GM12878 (cell line): ENCODE measurements around the gene TSGA10. TPM values are rescaled to one million over a fixed set of nuclear protein-coding genes. Genes with fewer than 3 reads are reported as not detected.

Experiments used
- ATAC-seq: fragments of 200-7000 bp; cut with Tn5 transposase; 3 replicates; pipeline ENCODE4 v1.9.1; 2020; ENCODE audit warnings: mild to moderate bottlenecking, moderate library complexity
- BruUV-seq: library from RNA; stranded (reverse); fragments of 400-500 nt; replicated peaks from 2 replicates; lab custom pipeline; 2021; lab: Mats Ljungman, UMichigan
- CTCF ChIA-PET: fragments of 300-600 bp; sonication (Branson Sonifier 250); formaldehyde crosslinking; extraction: SDS; loops from one replicate; lab custom pipeline; 2021; ENCODE audit warnings: inconsistent platforms; lab: Yijun Ruan, JAX
- POLR2A ChIA-PET: fragments of 350-600 bp; formaldehyde crosslinking; extraction: SDS; loops from one replicate; lab custom pipeline; 2021; ENCODE audit warnings: inconsistent platforms; lab: Charles Lee
- RAD21 ChIA-PET: fragments of 300-600 bp; sonication (Branson Sonifier 250); formaldehyde crosslinking; loops from one replicate; lab custom pipeline; 2023; ENCODE audit warnings: antibody characterized with exemption; ENCODE audit not compliant: unreplicated experiment; lab: Charles Lee
- SMC1A ChIA-PET: fragments of 300-600 bp; sonication (Branson Sonifier 250); formaldehyde crosslinking; loops from one replicate; lab custom pipeline; 2023; ENCODE audit not compliant: unreplicated experiment, uncharacterized antibody; lab: Charles Lee
- DNase-seq: peaks from one replicate; pipeline ENCODE4 v3.0.0-alpha.2; 2011; ENCODE audit warnings: low read depth, low spot score
- FAIRE-seq: peaks from 3 replicates; lab custom pipeline; 2011; peaks lifted over from hg19 to GRCh38; lab: Jason Lieb, UNC
- H2AFZ ChIP-seq: 2 replicates; pipeline ENCODE4 v1.6.0; 2011; ENCODE audit warnings: low read depth, low read length, control low read depth; ENCODE audit not compliant: control insufficient read depth
- H3K27ac ChIP-seq: 2 replicates; pipeline ENCODE4 v1.5.1; 2011; ENCODE audit warnings: control low read depth; ENCODE audit not compliant: control insufficient read depth, insufficient read depth
- H3K27me3 ChIP-seq, 2 experiments: replicated peaks in 1 of 2; 2 replicates each; pipeline versions ENCODE4 v1.6.0 to v1.6.1; 2011; ENCODE audit warnings: low read length in 1 of 2; ENCODE audit not compliant: control insufficient read depth in 2 of 2, insufficient read depth in 2 of 2
- H3K36me3 ChIP-seq, 2 experiments: 2 replicates each; pipeline ENCODE4 v1.5.1; 2011; ENCODE audit warnings: low read length in 1 of 2; ENCODE audit not compliant: control insufficient read depth in 2 of 2, insufficient read depth in 2 of 2
- H3K4me1 ChIP-seq: 2 replicates; pipeline ENCODE4 v1.6.1; 2011; ENCODE audit warnings: mild to moderate bottlenecking, low read length, moderate library complexity, mixed read lengths; ENCODE audit not compliant: control insufficient read depth, insufficient read depth
- H3K4me2 ChIP-seq: 2 replicates; pipeline ENCODE4 v1.6.0; 2011; ENCODE audit warnings: control low read depth; ENCODE audit not compliant: control insufficient read depth, insufficient read depth
- H3K4me3 ChIP-seq: fragments of 200-600 bp; sonication (generic); 2 replicates; pipeline ENCODE4 v1.5.1; 2016
- H3K79me2 ChIP-seq: 2 replicates; pipeline ENCODE4 v1.6.0; 2011; ENCODE audit warnings: low read length; ENCODE audit not compliant: control insufficient read depth, insufficient read depth
- H3K9ac ChIP-seq: 2 replicates; pipeline ENCODE4 v1.8.0; 2011; ENCODE audit warnings: low read length, control low read depth, mixed read lengths; ENCODE audit not compliant: control insufficient read depth, insufficient read depth
- H3K9me3 ChIP-seq: replicated peaks from 3 replicates; pipeline ENCODE4 v1.5.1; 2011; ENCODE audit warnings: mild to moderate bottlenecking, low read length; ENCODE audit not compliant: control insufficient read depth, insufficient read depth
- H4K20me1 ChIP-seq: 2 replicates; pipeline ENCODE4 v1.6.0; 2011; ENCODE audit not compliant: control insufficient read depth, insufficient read depth
- BHLHE40 ChIP-seq, 2 experiments: fragments of 450-650 bp in 1 of 2; IDR thresholded peaks; 2 replicates each; pipeline ENCODE4 v1.6.1; 2011 to 2017; ENCODE audit warnings: low read depth in 2 of 2, borderline replicate concordance in 1 of 2, improper control_type of control experiment in 1 of 2, low read length in 1 of 2, mild to moderate bottlenecking in 1 of 2
- EP300 ChIP-seq, 2 experiments: fragments of 150-350 bp in 1 of 2; IDR thresholded peaks; 2 replicates each; pipeline ENCODE4 v1.6.1; 2011 to 2012; ENCODE audit warnings: low read depth in 2 of 2, low read length in 2 of 2, borderline replicate concordance in 1 of 2, improper control_type of control experiment in 1 of 2, inconsistent platforms in 1 of 2; ENCODE audit not compliant: control insufficient read depth in 1 of 2
- HDGF ChIP-seq: fragments of 450-650 bp; IDR thresholded peaks from 2 replicates; pipeline ENCODE4 v1.6.1; 2016; ENCODE audit warnings: antibody characterized with exemption
- IRF3 ChIP-seq: fragments of 450-650 bp; IDR thresholded peaks from 2 replicates; pipeline ENCODE4 v1.6.1; 2014; ENCODE audit warnings: mild to moderate bottlenecking
- MXI1 ChIP-seq: fragments of 150-350 bp; IDR thresholded peaks from 2 replicates; pipeline ENCODE4 v1.6.1; 2011; ENCODE audit warnings: low read depth, mild to moderate bottlenecking, inconsistent platforms, low read length, improper control_type of control experiment
- POLR2A ChIP-seq: IDR thresholded peaks from 2 replicates; pipeline ENCODE4 v1.6.1; 2011; ENCODE audit warnings: low read depth, mild to moderate bottlenecking, low read length
- PRDM15 ChIP-seq: fragments of 450-650 bp; formaldehyde crosslinking; IDR thresholded peaks from 2 replicates; pipeline ENCODE4 v1.4.0; 2020; ENCODE audit warnings: mild to moderate bottlenecking, moderate library complexity
- RELB ChIP-seq: fragments of 450-650 bp; IDR thresholded peaks from 2 replicates; pipeline ENCODE4 v1.6.1; 2017; ENCODE audit warnings: low read depth, mild to moderate bottlenecking, moderate library complexity
- SKIL ChIP-seq: fragments of 450-650 bp; IDR thresholded peaks from 2 replicates; pipeline ENCODE4 v1.6.1; 2017; ENCODE audit warnings: mild to moderate bottlenecking, low read depth, inconsistent platforms; ENCODE audit not compliant: poor library complexity, severe bottlenecking
- STAT3 ChIP-seq: IDR thresholded peaks from 2 replicates; pipeline ENCODE4 v1.6.1; 2011; ENCODE audit warnings: low read depth, low read length, improper control_type of control experiment
- TCF12 ChIP-seq: IDR thresholded peaks from 2 replicates; pipeline ENCODE4 v1.6.1; 2011; ENCODE audit warnings: low read depth, mild to moderate bottlenecking, low read length
- WGBS: methylation state at CpG from one replicate; pipeline ENCODE4 v1.1.6; 2016; ENCODE audit warnings: low lambda C conversion rate; ENCODE audit not compliant: insufficient replicate concordance, insufficient coverage; ENCODE audit errors: missing lambda C conversion rate; 5-methylcytosine and 5-hydroxymethylcytosine counted together
- in situ Hi-C: fragments of 300-500 bp; cut with MboI; formaldehyde crosslinking; loops from 9 replicates; pipeline ENCODE4 v1.14.3; 2018; ENCODE audit warnings: mixed read lengths
- intact Hi-C: fragments of 100-400 bp; cut with micrococcal nuclease; formaldehyde crosslinking; loops from one replicate; pipeline ENCODE4 v1.14.2; 2022; ENCODE audit not compliant: unreplicated experiment
- polyA plus RNA-seq, 11 experiments: library from polyadenylated mRNA; depleted of rRNA in 4 of 11; unstranded in 6 of 11; stranded (reverse) in 5 of 11; fragments of >200 nt; fragmentation: Nextera tagmentation in 4 of 11; fragmentation: Illumina TruSeq in 1 of 11; extraction: Ambion mirVana in 4 of 11; extraction: Trizol in 1 of 11; gene quantifications; 1 replicate in 1 of 11; 2 replicates in 10 of 11; pipeline versions ENCODE4 v1.2.1 to v1.2.3, GENCODE V29; 2011 to 2016; ENCODE audit warnings: inconsistent platforms in 2 of 11, missing spikeins in 2 of 11, low read depth in 1 of 11
- total RNA-seq, 4 experiments: library from RNA; depleted of rRNA in 3 of 4; stranded (reverse); fragments of >200 nt in 3 of 4; fragmentation: Illumina TruSeq in 1 of 4; extraction: Trizol in 1 of 4; gene quantifications; 2 replicates each; pipeline versions ENCODE4 v1.2.1 to v1.2.3, GENCODE V29; 2013 to 2021

Gene TSGA10
- total and polyA plus RNA-seq, 10 of the 15 experiments (the other 5 are each of a cell fraction or from before 2014, with no cell fraction given), result 5.3 to 13.5 (median 8.6) TPM

GRCh38 chr2:99141110-99142108 lies 13.3 kb downstream of the TSGA10 start, which contains the start of gene C2orf15:
Gene C2orf15, plus strand, starts transcription at chr2:99141707. Its CDS starts 8,852 bp downstream, at chr2:99150559.
- Histone ChIP-seq H3K9ac (peak within 1 kb of the TSS; percentile 74), H3K79me2 (no peaks in the 10 kb centered on the region), H3K4me3 (peak within 1 kb of the TSS; percentile 77), H3K9me3 (no peaks in the 10 kb centered on the region), H4K20me1 (no peaks in the 10 kb centered on the region), H2AFZ (peak within 1 kb of the TSS; percentile 94), H3K27ac (peak within 1 kb of the TSS; percentile 55), H3K4me2 (peak within 1 kb of the TSS; percentile 97), H3K4me1 (peaks cover 10% of the 10 kb centered on the region), H3K27me3 (no peaks in the 10 kb centered on the region), H3K36me3 (no peaks in the 10 kb centered on the region)
- SMC1A ChIA-PET, result interaction anchor here (0.6 to 2.5 kb wide), 10 partner anchors 12 to 206 kb away, joined by 3 to 11 read pairs (median 4); partner anchors contain the start of genes LIPT1, MITD1 and TSGA10
- in situ Hi-C loops, result no loop called here
- ATAC-seq (peak; percentile 94), FAIRE-seq (peak; percentile 96), DNase-seq (peak; percentile 80)
- RAD21 ChIA-PET, result interaction anchor here (0.6 to 2.4 kb wide), 7 partner anchors 12 to 349 kb away, joined by 3 to 13 read pairs (median 6); partner anchors contain the start of genes EIF5B, LIPT1, MITD1 and MRPL30
- POLR2A ChIA-PET, result interaction anchor here (0.5 to 3.2 kb wide), 8 partner anchors 11 to 196 kb away, joined by 3 to 26 read pairs (median 6); partner anchors contain the start of genes EIF5B, LIPT1, TSGA10 and TXNDC9
- WGBS, result under 1% methylated on average over 77 of the region's 84 CpGs
- intact Hi-C loops, result loop anchor here (5.0 kb wide), 1 partner anchor 41 kb away; the partner anchor contains the start of genes MITD1 and MRPL30
- CTCF ChIA-PET, result interaction anchor here (0.7 to 2.5 kb wide), 9 partner anchors 9 to 195 kb away, joined by 3 to 11 read pairs (median 4); partner anchors contain the start of genes EIF5B, LIPT1, TSGA10 and TXNDC9
- BruUV-seq, result no TSS peak
- peak; percentile 97 for TF ChIP-seq HDGF
- no peak for TF ChIP-seq SKIL
- TF ChIP-seq TCF12, result 0 out of 2 replicates have a peak, but pooled peaks have one; percentile 2
- no peak for TF ChIP-seq IRF3
- TF ChIP-seq BHLHE40 (IDR thresholded peaks at IDR 0.05; ENCODE audit: borderline replicate concordance in 1 of 2, low read depth in 2 of 2, low read length in 1 of 2), result peak in 1 of 2 experiments; percentile 62; a peak in 2 of 4 replicates
- no peak for TF ChIP-seq STAT3
- TF ChIP-seq PRDM15 (CRISPR knock-in tag), result no peak
- no peak for TF ChIP-seq EP300 (IDR thresholded peaks at IDR 0.05; ENCODE audit: borderline replicate concordance in 1 of 2, control insufficient read depth in 1 of 2, low read depth in 2 of 2, low read length in 2 of 2)
- peak; percentile 51; the same call in 1 of the 2 replicates for TF ChIP-seq MXI1
- 0 out of 2 replicates have a peak, but pooled peaks have one; percentile 19 for TF ChIP-seq RELB
- TF ChIP-seq POLR2A, result peak; percentile 89
